NCI-H2196 (cell line): ENCODE data around the gene DTYMK.
"Not testable (repeated sequence)": the region's sequence is repeated elsewhere in the genome, so short reads cannot be mapped to it uniquely, and the experiment has no call there.

Experiments
- DNase-seq: peaks from one replicate; lab custom pipeline; 2025; ENCODE audit not compliant: unreplicated experiment; lab: John Stamatoyannopoulos, UW

Gene DTYMK

DNA sequence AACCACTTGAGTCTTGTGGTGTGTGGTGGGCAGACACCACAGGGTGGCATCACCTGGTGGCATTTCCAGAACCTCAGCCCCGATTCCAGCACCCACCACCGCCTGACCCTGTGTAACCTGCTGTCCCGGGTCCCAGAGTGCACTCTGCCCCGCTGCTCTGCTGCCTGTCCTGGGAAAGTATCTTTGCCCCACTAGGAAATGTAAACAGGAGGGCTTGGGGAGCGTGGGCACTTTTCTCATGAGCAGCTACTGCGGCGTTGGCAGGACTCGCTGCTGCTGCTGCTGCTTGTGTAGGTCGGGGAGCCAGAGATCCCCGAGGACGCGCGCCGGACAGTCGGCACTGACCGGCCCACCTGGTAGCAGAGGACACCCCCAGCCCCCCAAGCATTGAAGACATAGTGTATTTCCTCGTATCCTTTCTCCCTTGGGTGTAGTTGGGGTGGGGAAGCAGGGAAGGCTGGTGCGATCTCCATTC, 13.4 kb downstream of the DTYMK start:
- DNase-seq, result no peak

- no peak for DNase-seq
Measured at GRCh38 chr2:241672243-241673188, 14.1 kb downstream of the DTYMK start.

- no peak for DNase-seq
Measured at GRCh38 chr2:241671457-241672240, 15.0 kb downstream of the DTYMK start.

- no peak for DNase-seq
Measured at GRCh38 chr2:241670333-241671110, 16.1 kb downstream of the DTYMK start.

- DNase-seq, result no peak
Measured at GRCh38 chr2:241668839-241669238, 17.8 kb downstream of the DTYMK start.

GRCh38 chr2:241668354-241668753, 18.3 kb downstream of the DTYMK start:
- DNase-seq, result no peak

- no peak for DNase-seq
Measured at GRCh38 chr2:241666627-241667400, 19.8 kb downstream of the DTYMK start.

DNA sequence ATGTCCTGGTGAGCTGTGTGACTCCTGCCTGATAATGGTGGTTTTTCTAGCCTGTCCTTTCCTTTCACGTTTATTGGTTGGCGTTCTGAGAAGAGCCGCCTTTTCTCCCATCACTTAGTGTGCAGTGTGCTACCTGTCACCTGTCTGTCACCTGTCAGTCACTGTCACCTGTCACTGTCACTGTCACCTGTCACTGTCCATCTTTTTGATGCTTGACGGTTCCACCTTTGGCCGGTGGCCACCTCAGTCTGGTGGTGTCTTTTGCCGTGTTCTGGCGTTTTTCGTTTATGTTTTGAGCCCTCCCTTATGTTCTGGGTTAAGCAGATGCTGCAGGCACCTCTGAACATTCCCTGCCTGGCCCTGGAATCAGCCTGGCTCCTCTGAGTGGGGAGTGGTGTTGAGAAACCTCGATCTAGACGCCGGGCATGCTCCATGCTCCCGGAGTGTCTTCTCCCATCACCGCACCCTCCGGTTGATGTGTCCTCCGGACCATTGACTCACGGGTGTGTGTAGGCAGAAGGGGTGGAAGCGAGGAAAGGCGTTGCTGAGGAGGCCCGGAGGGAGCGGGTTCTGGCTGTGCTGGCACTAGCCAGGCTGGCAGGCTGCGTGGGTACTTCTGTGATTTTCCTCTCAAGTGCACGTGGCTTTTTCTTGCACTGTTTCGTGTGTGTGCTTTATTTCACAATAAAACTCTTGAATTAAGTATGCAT, 20.7 kb downstream of the DTYMK start:
- DNase-seq, result no peak

- not testable (repeated sequence) for DNase-seq
Measured at GRCh38 chr2:241662731-241663130, 23.9 kb downstream of the DTYMK start.

- DNase-seq, result no peak
Measured at GRCh38 chr2:241660593-241661213, 25.9 kb downstream of the DTYMK start.

- peak; percentile 74 for DNase-seq
Measured at GRCh38 chr2:241659150-241659739, 27.4 kb downstream of the DTYMK start.

GRCh38 chr2:241658296-241658695, 28.3 kb downstream of the DTYMK start:
- DNase-seq, result no peak

DNA sequence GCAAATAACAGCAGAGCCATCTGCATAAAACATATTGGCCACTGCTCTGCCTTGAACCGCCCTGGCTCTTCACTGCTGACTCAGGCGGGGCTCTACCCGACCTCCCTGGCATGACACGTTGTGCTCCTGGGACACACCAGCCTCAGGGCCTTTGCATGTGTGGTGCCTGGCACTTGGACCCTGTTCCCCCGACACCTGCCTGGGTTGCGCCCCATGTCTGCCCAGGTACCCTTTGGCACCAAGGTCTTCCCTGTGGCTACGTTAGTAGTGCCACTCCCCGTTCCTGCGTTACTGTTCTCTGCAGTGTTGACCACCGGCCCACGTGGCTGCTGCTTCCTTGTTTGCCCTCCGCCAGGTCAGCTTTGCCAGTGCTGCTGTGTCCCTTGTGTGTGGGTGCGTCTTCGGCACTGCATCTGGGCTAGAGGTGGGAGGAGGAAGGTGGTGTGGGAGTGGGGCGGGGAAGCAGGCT, 28.8 kb downstream of the DTYMK start:
- DNase-seq, result no peak

- DNase-seq, result no peak
Measured at GRCh38 chr2:241656190-241656741, 30.3 kb downstream of the DTYMK start.

- DNase-seq, result no peak
Measured at GRCh38 chr2:241655516-241656189, 31.0 kb downstream of the DTYMK start.

- DNase-seq, result no peak
Measured at GRCh38 chr2:241654551-241654950, 32.1 kb downstream of the DTYMK start.

GRCh38 chr2:241653210-241653750, 33.3 kb downstream of the DTYMK start:
- DNase-seq, result no peak

- no peak for DNase-seq
Measured at GRCh38 chr2:241652722-241653121, 33.9 kb downstream of the DTYMK start.
